GM21786 (cell line): ENCODE results near the gene CEP128.

Experiments used
- ATAC-seq: cut with Tn5 transposase; IDR thresholded peaks from one replicate; pipeline ENCODE4 v1.9.1; 2021; ENCODE audit not compliant: unreplicated experiment

The CEP128 gene

DNA sequence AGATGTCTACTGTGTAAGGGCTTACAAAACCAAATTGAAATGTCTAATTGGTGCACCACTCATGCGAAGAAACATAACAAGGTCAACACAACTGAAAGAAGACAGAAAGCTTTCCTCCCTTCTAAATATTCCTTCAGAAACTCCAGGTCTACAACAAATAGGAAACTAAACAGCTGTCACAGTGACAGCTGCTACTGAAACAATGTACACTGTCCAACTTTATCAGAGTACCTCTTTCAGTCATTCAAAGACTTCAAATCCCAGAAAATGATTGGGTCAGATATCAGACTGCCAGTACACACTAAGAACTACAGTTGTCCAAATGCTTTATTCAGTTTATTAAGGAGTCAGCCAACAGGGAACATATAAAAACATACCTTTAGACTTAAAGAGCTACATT is 35.2 kb downstream of the CEP128 start:
- no peak for ATAC-seq

DNA sequence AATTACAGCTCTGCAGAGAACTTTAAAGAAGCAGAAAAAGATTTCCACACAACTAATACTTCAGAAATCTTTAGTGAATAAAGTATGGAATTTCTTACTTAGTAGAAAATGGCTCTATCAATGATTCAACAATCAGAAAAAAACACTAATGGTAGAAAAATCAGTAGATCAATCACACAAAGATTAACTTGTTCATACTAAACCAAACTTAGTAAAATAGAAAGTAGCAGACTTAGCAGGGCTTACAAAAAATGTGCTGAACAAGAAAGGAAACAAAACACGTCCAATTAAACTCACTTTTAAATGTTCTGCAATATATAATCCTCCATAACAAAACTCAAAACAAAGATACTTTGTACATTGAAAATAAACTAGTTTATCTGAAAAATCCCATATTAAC is 38.9 kb downstream of the CEP128 start:
- no peak for ATAC-seq

DNA sequence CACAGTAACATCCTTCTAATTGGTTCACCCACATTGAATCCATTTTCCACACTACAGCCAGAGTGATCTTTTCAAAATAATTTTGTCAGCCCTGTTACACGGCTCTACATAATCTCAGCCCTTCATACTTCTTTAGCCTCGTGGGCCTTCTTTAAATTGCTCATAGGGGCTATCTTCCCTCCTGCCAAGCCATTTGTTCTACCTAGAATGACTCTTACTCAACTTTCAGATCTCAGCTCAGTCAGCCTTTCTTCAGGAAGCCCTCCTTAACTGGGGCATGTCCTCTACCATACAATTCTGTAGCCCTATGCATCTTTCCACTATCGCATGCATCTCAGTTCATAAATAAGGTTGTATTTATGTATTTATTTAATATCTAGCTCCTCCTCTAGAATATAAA is 39.7 kb downstream of the CEP128 start:
- ATAC-seq: no peak

DNA sequence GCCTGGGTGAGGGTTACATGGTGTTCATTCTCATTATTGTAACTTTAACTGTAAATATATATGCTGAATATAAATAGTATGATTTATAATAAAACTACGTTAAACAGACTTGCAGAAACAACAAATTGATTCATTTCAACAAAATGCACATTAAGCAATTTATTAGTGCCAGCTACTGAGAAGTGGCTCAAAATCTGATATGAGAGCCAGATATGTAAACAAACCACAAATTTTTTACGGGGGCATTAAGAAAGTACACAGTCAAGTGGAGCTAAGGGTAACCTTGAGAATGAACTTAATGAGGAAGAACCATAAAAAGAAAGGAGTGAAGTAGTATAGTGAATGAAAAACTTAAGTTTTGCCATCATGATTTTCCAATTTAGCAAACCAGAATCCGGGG is 40.3 kb downstream of the CEP128 start:
- ATAC-seq: no peak

DNA sequence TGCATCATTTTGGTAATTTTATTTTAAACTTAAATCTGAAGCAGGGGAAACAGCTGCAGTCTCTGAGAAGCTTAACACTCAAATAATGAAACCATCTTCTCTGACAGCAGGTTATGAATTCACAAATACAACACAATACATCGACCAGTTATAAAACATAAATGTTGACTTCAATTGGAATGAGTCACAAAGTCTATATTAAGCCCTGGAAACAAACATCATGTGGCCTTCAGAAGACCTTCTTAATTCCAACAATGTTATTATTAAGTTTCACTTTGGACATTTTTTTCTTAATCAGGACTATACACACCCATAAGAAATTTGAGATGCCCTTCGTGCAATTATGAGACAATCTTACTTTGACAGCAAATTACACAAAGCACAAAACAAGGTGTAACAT is 68.9 kb downstream of the CEP128 start:
- ATAC-seq: no peak

DNA sequence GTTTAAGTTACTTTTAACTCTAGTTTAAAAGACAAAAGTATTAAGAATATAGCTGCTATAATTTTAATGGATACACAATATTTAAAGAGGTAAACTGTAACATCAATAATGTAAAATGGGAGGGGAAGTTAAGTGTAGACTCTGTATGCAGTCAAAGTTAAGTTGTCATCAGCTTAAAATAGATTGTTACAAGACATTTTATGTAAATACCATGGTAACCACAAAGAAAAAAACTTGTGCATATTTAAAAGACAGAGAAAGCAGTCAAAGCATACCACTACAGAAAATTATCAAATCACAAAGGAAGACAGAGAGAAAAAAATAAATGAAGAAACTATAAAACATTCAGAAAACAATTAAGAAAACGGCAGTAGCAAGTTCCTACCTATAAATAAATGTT is 73.3 kb downstream of the CEP128 start:
- no peak for ATAC-seq

DNA sequence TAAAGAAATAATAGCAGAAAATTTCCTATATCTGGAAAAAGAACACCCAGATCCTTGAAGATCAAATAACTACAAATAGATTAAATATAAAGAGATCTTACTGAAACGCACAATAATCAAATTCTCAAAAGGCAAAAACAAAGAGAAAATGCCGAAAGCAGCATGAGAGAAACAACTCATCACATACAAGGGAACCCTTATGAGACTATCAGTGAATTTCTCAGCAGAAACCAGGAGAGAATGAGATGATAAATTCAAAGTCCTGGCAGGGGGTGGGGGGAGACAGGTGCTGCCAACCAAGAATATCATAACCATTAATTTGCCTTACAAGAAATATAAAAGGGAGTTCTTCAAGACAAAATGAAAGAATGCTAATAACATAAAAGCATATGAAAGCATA is 73.7 kb downstream of the CEP128 start:
- no peak for ATAC-seq

DNA sequence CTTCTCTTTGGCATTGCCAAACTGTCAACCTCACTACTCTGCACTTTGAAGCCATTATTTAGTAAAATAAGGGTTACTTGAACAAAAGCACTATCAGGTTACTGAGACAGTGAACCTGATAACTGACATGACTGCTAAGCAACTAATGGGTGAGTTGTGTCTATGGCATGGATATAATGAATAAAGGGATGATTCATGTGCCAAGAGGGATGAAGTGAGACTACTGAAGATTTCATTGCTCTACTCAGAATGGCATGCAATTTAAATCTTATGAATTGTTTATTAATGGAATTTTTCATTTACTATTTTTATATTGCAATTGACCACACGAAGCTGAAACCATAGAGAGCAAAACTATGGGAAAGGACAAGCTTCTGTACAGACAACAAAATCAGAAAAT is 74.4 kb downstream of the CEP128 start:
- no peak for ATAC-seq

DNA sequence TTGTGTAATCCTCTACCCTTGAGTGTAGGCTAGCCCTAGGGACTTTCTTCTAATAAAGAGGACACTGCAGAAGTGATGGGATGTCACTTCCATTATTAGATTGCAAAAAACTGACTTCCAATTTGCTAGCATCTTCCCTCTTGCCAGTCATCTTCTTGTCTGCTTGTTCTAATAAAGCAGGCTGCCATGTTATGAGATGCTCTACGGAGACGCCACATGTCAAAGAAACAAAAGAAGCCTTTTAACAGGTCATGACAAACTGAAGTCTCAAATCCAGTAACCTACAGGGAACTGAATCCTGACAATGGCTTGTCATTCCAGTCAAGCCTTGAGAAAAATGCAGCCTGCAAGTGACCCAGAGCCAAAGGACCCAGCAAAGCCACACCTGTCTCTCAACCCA is 76.0 kb downstream of the CEP128 start:
- no peak for ATAC-seq

DNA sequence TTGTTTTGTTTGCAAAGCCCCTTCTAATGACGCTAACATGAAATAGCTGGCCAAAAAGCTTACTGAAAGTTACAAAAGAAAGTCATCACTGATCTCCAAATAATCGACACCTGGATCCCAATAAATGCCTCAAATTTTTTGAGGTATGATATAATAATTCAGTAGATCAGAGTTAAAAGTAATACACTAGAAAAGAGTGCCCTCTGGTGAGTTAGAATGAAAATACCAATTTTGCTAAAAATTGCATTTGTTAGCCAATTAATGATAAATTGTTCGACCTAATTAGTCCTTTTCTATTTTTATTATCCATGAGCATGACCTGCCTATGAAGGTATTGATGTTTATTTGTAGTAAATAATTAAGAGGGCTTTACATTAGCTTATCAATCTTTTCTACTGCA is 78.6 kb downstream of the CEP128 start:
- ATAC-seq: no peak

DNA sequence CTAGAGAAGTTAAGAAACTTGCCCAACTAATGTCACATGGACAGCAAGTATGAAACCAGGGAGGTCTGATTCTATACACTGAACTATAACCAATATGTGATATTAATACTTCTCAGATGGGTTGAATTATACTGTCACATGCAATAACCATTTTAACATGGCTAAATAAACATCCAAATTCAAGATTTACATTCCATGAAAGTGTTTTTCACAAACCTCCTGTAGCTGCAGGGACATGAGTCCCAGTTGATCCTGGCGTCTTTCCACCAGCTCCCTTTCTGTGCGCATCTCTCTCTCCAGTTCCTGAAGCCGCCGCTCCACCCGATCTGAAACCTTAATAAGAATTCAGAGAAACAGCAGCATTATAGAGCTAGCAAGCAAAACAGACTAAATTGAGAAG is 79.0 kb downstream of the CEP128 start:
- no peak for ATAC-seq

DNA sequence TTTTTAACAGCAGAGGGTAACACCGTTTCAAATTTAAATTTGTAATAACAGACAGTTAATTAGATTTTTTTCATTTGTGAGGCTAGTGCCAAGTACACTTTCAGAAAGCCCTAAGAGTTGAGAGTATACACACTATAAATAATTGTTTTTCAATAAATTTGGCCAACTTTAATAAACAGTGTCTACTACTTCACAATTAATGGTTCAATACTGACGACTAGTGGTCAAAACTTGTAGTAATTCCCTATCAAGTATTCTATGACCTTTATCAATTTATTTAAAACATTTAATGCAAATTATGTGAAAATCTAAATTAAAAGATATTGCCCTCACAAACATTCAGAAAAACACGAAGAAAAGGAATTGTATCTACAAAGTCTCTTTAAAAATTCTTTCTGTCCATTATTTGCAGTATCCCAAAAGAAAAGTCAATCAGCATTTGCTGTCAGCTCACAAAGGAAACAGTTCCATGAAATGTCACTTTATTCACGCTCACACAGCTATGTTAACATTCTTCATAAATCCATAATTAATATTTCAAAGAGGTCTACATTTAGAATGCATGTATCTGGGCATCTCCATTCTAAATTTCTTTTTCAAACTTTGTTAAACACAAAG is 91.2 kb downstream of the CEP128 start:
- ATAC-seq: no peak

DNA sequence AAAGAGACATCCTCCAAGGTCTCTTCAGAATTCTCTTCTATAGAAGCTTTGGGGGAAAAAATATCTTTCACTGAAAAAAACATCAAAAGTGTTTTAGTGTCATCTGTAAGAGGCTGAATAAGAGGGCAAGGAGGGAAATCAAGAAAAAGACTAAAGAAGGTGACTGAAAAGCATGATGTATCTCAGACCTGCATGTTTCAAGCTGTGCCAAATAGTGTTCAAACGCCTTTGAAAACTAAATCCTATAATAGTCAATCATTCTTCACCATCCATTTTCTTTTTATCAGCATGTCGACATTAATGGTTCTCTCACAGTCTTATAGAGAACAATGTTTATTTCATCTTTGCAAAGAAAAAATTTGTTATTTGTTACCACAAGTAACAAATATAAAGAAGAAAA is 94.5 kb downstream of the CEP128 start:
- ATAC-seq: no peak

DNA sequence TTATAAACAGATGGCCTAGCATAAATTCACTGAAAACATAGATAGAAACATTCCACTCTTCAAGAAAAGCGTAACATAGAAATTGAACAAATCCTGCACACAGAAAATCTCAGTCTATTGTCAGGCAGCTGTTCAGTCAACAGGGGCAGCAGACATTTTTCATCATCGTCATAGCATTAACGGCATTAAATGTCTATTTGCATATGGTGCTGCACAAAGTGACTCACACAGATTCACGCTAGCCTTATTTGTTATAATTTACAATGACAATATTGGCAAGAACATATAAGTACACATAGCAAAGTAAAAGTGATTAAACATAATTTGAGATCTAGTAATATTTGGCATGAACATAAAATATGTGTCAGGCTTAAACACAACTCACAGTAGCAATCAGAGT is 95.7 kb downstream of the CEP128 start:
- ATAC-seq: no peak

DNA sequence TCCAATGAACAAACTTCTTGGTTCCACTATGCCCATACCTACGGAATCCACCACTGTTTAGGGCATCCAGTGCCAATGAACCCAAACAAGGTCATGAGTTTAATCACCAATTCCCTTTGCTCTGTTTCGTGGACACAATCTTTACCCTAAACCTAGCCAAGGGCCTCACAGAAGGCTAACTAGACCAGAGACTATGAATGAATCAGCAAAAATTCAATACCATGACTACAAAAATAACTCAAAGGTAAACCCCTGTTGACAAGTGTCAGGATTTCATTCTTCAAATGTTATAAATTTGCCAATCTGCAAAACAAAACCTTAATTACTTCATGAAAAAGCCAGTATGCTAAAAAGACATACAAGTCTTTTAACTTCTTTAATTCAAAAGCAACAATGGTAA is 96.7 kb downstream of the CEP128 start:
- ATAC-seq: no peak

DNA sequence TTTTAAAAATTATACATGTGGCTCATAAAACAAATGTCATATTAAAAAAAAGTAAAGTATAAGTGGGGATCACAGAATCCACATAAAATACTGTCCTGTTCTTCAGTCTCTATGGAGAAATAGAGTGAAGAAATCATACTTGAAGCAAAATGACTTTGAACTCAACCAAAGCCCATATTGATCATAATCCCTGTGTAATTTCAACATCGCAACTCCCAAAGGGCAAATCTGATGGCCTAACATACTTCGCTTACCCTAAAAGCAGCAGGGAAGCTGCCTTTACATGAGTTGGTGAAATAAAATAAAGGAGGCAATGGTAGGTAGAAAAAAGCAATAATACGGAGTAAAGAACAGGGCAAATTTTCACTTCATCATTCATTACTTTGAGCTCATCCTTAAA is 101.8 kb downstream of the CEP128 start:
- no peak for ATAC-seq

DNA sequence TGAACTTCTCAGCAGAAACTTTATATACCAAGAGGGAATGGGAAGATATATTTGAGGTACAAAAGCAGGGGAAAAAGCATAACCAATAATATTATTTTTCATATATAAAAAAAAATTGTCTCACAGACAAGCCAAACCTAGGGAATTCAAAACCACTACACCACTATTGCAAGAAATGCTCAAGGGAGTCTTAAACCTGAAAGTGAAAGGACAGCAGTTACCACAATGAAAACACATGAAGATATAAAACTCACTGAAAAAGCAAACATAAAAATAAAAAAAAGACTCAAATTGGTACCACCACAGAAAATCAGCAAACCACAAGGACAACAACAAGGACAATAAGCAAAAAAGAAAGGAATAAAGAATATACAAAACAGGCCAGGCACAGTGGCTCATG is 131.9 kb downstream of the CEP128 start:
- no peak for ATAC-seq

DNA sequence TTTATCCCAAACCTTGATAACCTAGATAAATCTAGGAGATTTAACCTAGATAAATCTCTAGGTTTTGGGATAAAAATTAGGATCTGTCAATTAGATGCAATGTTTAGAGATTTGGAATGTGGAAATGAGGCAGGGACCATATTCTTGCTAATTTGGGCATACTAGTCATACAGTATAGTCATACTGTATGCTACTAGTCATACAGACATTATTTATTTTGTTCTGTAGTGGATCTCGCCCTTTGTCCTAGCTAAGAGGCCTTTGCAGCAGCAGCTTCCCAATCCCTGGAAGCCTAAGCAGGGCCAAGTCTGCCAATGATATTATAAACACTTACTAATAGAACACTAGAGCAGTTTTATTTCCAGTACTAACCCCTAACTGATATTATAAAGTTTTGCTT is 136.4 kb downstream of the CEP128 start:
- no peak for ATAC-seq

DNA sequence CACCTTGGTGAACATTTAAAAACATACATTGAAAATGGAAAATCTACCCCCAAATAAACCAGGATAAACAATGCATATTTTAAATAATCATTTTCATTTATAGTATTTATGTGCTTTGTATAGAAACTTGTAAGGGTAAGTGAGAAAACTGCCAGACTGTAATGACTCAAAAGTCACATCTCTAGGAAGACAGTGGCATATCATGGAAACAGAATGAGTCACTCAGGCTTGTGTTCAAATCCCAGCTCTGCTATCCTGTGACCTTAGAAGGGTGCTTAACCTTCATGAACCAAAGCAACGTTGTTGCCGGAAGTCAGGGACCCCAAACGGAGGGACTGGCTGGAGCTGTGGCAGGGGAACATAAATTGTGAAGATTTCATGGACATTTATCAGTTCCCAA is 142.7 kb downstream of the CEP128 start:
- no peak for ATAC-seq

DNA sequence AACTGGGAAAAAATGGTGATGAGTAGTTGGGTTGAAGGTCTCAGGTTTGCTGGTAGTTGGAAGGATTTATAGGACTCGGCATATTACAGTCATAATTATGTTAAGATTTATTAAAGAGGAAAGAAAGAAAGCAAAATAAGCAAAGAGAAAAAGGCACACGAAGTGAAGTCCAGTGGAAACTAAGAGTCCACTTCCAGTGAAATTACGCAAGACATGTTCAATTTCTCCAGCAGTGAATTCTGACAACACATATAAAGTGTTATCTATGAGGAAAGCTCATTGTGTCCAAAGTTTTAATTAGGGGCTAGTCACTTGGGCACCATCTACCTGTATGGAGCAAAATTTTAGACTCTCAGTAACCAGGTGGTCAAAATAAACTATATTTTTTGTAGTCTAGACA is 143.3 kb downstream of the CEP128 start:
- ATAC-seq: no peak

DNA sequence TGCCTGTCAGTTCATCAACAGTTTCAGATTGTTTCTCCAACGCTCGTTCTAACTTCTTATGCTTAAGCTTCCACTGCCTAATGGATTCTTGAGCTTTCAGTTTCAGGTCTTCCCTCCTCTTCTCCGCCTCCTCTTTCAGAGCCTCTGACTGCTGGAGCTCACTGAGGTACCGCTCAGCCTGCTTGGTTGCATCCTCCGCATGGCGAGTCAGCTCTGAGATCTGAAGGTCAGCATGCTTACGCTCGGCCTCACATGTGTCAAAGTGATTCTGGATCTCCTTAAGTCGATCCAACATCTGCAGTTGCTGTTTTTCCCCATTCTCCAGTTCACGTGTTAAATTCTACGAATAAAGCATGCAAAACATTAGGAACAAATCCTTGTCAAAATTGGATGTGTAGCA is 148.8 kb downstream of the CEP128 start:
- no peak for ATAC-seq

DNA sequence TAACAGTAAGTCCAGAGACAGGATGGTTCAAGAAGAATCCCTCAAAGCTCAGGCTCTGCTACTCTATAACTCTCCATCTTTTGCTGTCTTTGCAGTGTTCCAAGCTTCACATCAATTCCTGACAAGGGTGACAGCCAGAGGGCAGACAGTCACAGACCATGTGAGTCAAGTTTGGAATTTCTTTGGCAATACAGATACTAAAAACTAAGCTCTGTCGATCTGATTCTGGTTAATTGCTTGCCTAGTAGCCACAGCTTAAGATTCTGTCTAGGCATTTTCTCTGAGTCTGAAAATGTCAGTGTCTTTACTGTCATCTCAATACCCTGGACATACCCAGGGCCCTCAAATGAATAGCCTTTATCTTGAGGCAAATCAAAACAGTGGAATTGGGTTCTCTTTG is 153.7 kb downstream of the CEP128 start:
- ATAC-seq: no peak

DNA sequence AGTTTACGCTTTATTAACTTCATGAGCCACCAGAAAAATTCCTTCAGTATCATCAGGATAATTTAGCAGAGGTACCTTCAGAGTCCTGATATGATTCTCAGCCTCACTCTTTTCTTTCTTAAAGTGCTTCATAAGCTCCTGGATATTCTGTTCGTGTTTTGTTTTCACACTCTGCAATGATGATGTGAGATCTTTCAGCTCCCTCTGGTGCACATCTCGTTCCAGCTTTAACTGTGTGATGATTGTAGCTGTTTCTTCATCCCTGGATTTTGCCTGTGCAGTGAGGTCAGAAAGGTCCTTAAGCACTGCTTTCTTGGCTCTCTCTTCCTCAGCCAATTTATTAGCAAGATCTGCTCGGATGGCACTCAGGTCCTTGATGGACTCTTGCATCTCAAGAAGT is 156.7 kb downstream of the CEP128 start:
- ATAC-seq: no peak

DNA sequence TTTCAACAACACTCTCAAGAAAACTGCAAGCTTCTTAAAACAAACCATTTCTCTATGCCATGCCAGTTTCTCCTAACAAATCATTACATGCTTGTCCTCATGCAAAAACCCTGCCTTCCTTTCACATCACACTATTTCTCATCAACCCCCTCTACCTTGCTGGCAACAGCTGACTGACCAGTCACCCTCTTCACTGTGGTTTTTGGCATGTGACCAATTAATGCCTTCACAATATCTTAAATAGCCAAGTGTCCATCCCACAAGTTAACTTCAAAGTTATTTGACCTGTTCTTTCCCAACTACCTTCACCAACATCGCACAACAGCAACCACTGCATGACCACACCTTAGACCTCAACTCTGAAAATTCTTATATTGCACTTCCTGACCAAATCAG is 159.6 kb downstream of the CEP128 start:
- no peak for ATAC-seq
